ENCODE data around the gene SLC25A25.

Gene SLC25A25

GRCh38 chr9:128094950-128095544 is 27.0 kb downstream of the SLC25A25 start:
- H3K36me3 ChIP-seq (ENCODE audit: insufficient read depth, low read length), result no peaks in the 10 kb centered on the region
- H3K9me3 ChIP-seq (ENCODE audit: low read depth, low read length), result no peaks in the 10 kb centered on the region
- H3K9ac ChIP-seq (ENCODE audit: insufficient read length), result no peak overlapping the region
- no peak for TF ChIP-seq EZH2 (IDR thresholded peaks at IDR 0.05)
- TF ChIP-seq FOXP2 (optimal IDR thresholded peaks at IDR 0.05; ENCODE audit: control extremely low read depth, extremely low read length, insufficient read depth), result no peak
- TF ChIP-seq POLR2AphosphoS5 (IDR thresholded peaks at IDR 0.05; ENCODE audit: borderline replicate concordance, low read depth, low read length), result no peak
- peak overlapping the region; percentile 74; the same call in 1 of the 2 replicates for H3K27ac ChIP-seq
- no peak overlapping the region; the same call in 1 of the 2 replicates for H3K4me3 ChIP-seq
- DNase-seq (ENCODE audit: low read depth, low spot score), result no peak

GRCh38 chr9:128096616-128097536 is 28.8 kb downstream of the SLC25A25 start:
- no peak for DNase-seq (ENCODE audit: low read depth, low spot score)
- Histone ChIP-seq H3K36me3 (ENCODE audit: insufficient read depth, low read length) (peaks cover 8% of the 10 kb centered on the region; the same call in 1 of the 2 replicates), H3K9me3 (ENCODE audit: low read depth, low read length) (no peaks in the 10 kb centered on the region), H3K27ac (peak overlapping the region; percentile 67), H3K4me3 (no peak overlapping the region), H3K9ac (ENCODE audit: insufficient read length) (no peak overlapping the region)
- TF ChIP-seq POLR2AphosphoS5 (IDR thresholded peaks at IDR 0.05; ENCODE audit: borderline replicate concordance, low read depth, low read length) (no peak), EZH2 (IDR thresholded peaks at IDR 0.05) (no peak), FOXP2 (optimal IDR thresholded peaks at IDR 0.05; ENCODE audit: control extremely low read depth, extremely low read length, insufficient read depth) (no peak)

GRCh38 chr9:128097543-128098296 is 29.7 kb downstream of the SLC25A25 start:
- Histone ChIP-seq H3K9me3 (ENCODE audit: low read depth, low read length) (no peaks in the 10 kb centered on the region), H3K36me3 (ENCODE audit: insufficient read depth, low read length) (peaks cover 17% of the 10 kb centered on the region; the same call in 1 of the 2 replicates), H3K4me3 (peak overlapping the region; percentile 69), H3K27ac (peak overlapping the region; percentile 59), H3K9ac (ENCODE audit: insufficient read length) (peak overlapping the region; percentile 41)
- no peak for DNase-seq (ENCODE audit: low read depth, low spot score)
- TF ChIP-seq FOXP2 (optimal IDR thresholded peaks at IDR 0.05; ENCODE audit: control extremely low read depth, extremely low read length, insufficient read depth) (no peak), POLR2AphosphoS5 (IDR thresholded peaks at IDR 0.05; ENCODE audit: borderline replicate concordance, low read depth, low read length) (no peak), EZH2 (IDR thresholded peaks at IDR 0.05) (no peak)

- Histone ChIP-seq H3K27ac (no peak overlapping the region), H3K9me3 (ENCODE audit: low read depth, low read length) (no peaks in the 10 kb centered on the region), H3K36me3 (ENCODE audit: insufficient read depth, low read length) (peaks cover 24% of the 10 kb centered on the region; the same call in 1 of the 2 replicates), H3K9ac (ENCODE audit: insufficient read length) (no peak overlapping the region), H3K4me3 (peak overlapping the region; percentile 69)
- peak; percentile 78 for DNase-seq (ENCODE audit: low read depth, low spot score)
- TF ChIP-seq FOXP2 (optimal IDR thresholded peaks at IDR 0.05; ENCODE audit: control extremely low read depth, extremely low read length, insufficient read depth) (no peak), EZH2 (IDR thresholded peaks at IDR 0.05) (no peak), POLR2AphosphoS5 (IDR thresholded peaks at IDR 0.05; ENCODE audit: borderline replicate concordance, low read depth, low read length) (peak; percentile 45; the same call in 1 of the 2 replicates)
Observed at GRCh38 chr9:128098297-128099230, 30.5 kb downstream of the SLC25A25 start.

GRCh38 chr9:128099231-128099931 is 31.3 kb downstream of the SLC25A25 start:
- H3K36me3 ChIP-seq (ENCODE audit: insufficient read depth, low read length), result peaks cover 32% of the 10 kb centered on the region; the same call in 1 of the 2 replicates
- no peak overlapping the region for H3K9ac ChIP-seq (ENCODE audit: insufficient read length)
- no peak for DNase-seq (ENCODE audit: low read depth, low spot score)
- H3K27ac ChIP-seq, result no peak overlapping the region
- H3K9me3 ChIP-seq (ENCODE audit: low read depth, low read length), result no peaks in the 10 kb centered on the region
- TF ChIP-seq FOXP2 (optimal IDR thresholded peaks at IDR 0.05; ENCODE audit: control extremely low read depth, extremely low read length, insufficient read depth), result no peak
- TF ChIP-seq EZH2 (IDR thresholded peaks at IDR 0.05), result no peak
- no peak for TF ChIP-seq POLR2AphosphoS5 (IDR thresholded peaks at IDR 0.05; ENCODE audit: borderline replicate concordance, low read depth, low read length)
- H3K4me3 ChIP-seq, result no peak overlapping the region

- TF ChIP-seq EZH2 (IDR thresholded peaks at IDR 0.05) (no peak), POLR2AphosphoS5 (IDR thresholded peaks at IDR 0.05; ENCODE audit: borderline replicate concordance, low read depth, low read length) (no peak), FOXP2 (optimal IDR thresholded peaks at IDR 0.05; ENCODE audit: control extremely low read depth, extremely low read length, insufficient read depth) (no peak)
- Histone ChIP-seq H3K4me3 (no peak overlapping the region), H3K36me3 (ENCODE audit: insufficient read depth, low read length) (peaks cover 33% of the 10 kb centered on the region; the same call in 1 of the 2 replicates), H3K27ac (no peak overlapping the region), H3K9ac (ENCODE audit: insufficient read length) (no peak overlapping the region), H3K9me3 (ENCODE audit: low read depth, low read length) (no peaks in the 10 kb centered on the region)
- no peak for DNase-seq (ENCODE audit: low read depth, low spot score)
Observed at GRCh38 chr9:128099932-128100491, 32.0 kb downstream of the SLC25A25 start.
